Measurements from ENCODE around the gene CBLB. TPM values are rescaled to one million over a fixed set of nuclear protein-coding genes. Genes with fewer than 3 reads are reported as not detected.

The CBLB gene
- polyA plus RNA-seq (2013) = 23.4 TPM

GRCh38 chr3:105868742-105869530 lies at the start of gene CBLB:
Gene CBLB, minus strand, starts transcription at chr3:105869012. Its CDS starts 1,435 bp downstream, at chr3:105867577.
- Histone ChIP-seq H3K36me3 (ENCODE audit: control insufficient read depth in 4 of 4, insufficient read depth in 4 of 4, low read length in 3 of 4) (peaks cover 0 to 10% (median 5%) of the 10 kb centered on the region in 4 experiments), H3K4me3 (ENCODE audit: control insufficient read depth in 1 of 7, extremely low read depth in 1 of 7, insufficient read depth in 4 of 7, low read depth in 2 of 7, low read length in 6 of 7) (peak within 1 kb of the TSS; percentile 77 to 99 (median 96)), H3K4me1 (ENCODE audit: control extremely low read depth in 1 of 4, control insufficient read depth in 4 of 4, insufficient read depth in 4 of 4, low read length in 3 of 4) (peaks cover 15 to 42% (median 32%) of the 10 kb centered on the region in 4 experiments), H3K9me3 (ENCODE audit: control extremely low read depth in 1 of 5, control insufficient read depth in 4 of 5, insufficient read depth in 2 of 5, low read depth in 1 of 5, low read length in 4 of 5) (no peaks in the 10 kb centered on the region), H3K27ac (ENCODE audit: insufficient read depth in 1 of 2, low read depth in 1 of 2, low read length in 2 of 2, poor library complexity in 1 of 2, severe bottlenecking in 2 of 2) (peak within 1 kb of the TSS; percentile 67 to 84), H3K27me3 (replicated peaks in 2 of 5; ENCODE audit: control insufficient read depth in 4 of 5, insufficient read depth in 5 of 5, low read length in 4 of 5) (no peaks in the 10 kb centered on the region)
- WGBS (ENCODE audit: insufficient coverage) = 0% methylated on average over 49 of the region's 68 CpGs
- peak; percentile 89 to 96 (median 93) for DNase-seq
- CTCF ChIA-PET = interaction anchor here (2.2 kb wide), 1 partner anchor 13 kb away, joined by 7 read pairs; no protein-coding TSS in a partner anchor
- POLR2A ChIA-PET = no interaction called here

GRCh38 chr3:105916767-105917166 lies 48.0 kb upstream of the CBLB start:
- H3K27ac ChIP-seq (ENCODE audit: insufficient read depth in 1 of 2, low read depth in 1 of 2, low read length in 2 of 2, poor library complexity in 1 of 2, severe bottlenecking in 2 of 2) = no peak overlapping the region
- CTCF ChIA-PET = no interaction called here
- peaks cover 0 to 10% (median 5%) of the 10 kb centered on the region in 5 experiments for H3K9me3 ChIP-seq (ENCODE audit: control extremely low read depth in 1 of 5, control insufficient read depth in 4 of 5, insufficient read depth in 2 of 5, low read depth in 1 of 5, low read length in 4 of 5)
- WGBS (ENCODE audit: insufficient coverage) = no CpG with 5 or more reads among the region's 2 CpGs
- no peak for DNase-seq
- H3K4me1 ChIP-seq (ENCODE audit: control extremely low read depth in 1 of 4, control insufficient read depth in 4 of 4, insufficient read depth in 4 of 4, low read length in 3 of 4) = no peaks in the 10 kb centered on the region
- no peak overlapping the region for H3K4me3 ChIP-seq (ENCODE audit: control insufficient read depth in 1 of 7, extremely low read depth in 1 of 7, insufficient read depth in 4 of 7, low read depth in 2 of 7, low read length in 6 of 7)
- H3K36me3 ChIP-seq (ENCODE audit: control insufficient read depth in 4 of 4, insufficient read depth in 4 of 4, low read length in 3 of 4) = no peaks in the 10 kb centered on the region
- POLR2A ChIA-PET = no interaction called here
- H3K27me3 ChIP-seq (replicated peaks in 2 of 5; ENCODE audit: control insufficient read depth in 4 of 5, insufficient read depth in 5 of 5, low read length in 4 of 5) = no peaks in the 10 kb centered on the region

- H3K36me3 ChIP-seq (ENCODE audit: control insufficient read depth in 4 of 4, insufficient read depth in 4 of 4, low read length in 3 of 4) = no peaks in the 10 kb centered on the region
- ChIA-PET POLR2A (no interaction called here), CTCF (no interaction called here)
- no peak overlapping the region for H3K27ac ChIP-seq (ENCODE audit: insufficient read depth in 1 of 2, low read depth in 1 of 2, low read length in 2 of 2, poor library complexity in 1 of 2, severe bottlenecking in 2 of 2)
- no peaks in the 10 kb centered on the region for H3K4me1 ChIP-seq (ENCODE audit: control extremely low read depth in 1 of 4, control insufficient read depth in 4 of 4, insufficient read depth in 4 of 4, low read length in 3 of 4)
- H3K27me3 ChIP-seq (replicated peaks in 2 of 5; ENCODE audit: control insufficient read depth in 4 of 5, insufficient read depth in 5 of 5, low read length in 4 of 5) = no peaks in the 10 kb centered on the region
- H3K9me3 ChIP-seq (ENCODE audit: control extremely low read depth in 1 of 5, control insufficient read depth in 4 of 5, insufficient read depth in 2 of 5, low read depth in 1 of 5, low read length in 4 of 5) = peaks cover 0 to 8% (median 5%) of the 10 kb centered on the region in 5 experiments
- WGBS (ENCODE audit: insufficient coverage) = 100% methylated on average over 1 of the region's 2 CpGs
- H3K4me3 ChIP-seq (ENCODE audit: control insufficient read depth in 1 of 7, extremely low read depth in 1 of 7, insufficient read depth in 4 of 7, low read depth in 2 of 7, low read length in 6 of 7) = no peak overlapping the region
- no peak for DNase-seq
Measured at GRCh38 chr3:105915524-105915923, 46.7 kb upstream of the CBLB start.

DNA sequence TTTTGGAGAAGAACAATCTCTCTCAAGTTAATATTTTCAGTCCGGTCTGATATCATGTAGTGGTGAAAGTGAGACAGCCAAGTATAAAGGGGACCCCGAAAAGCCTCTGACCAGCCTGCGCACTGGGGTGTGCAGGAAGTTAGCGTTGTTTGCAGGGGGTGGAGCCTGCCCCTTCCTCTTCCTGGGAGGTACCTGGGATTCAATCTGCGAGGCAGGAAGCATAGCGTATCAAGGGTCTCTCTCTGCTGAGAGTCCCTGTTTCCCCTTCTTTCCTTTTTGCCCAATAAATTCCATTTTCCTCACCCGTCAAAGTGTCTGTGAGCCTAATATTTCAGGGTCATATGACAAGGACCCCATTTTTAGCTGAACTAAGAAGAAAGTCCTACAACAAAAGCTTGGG lies 44.8 kb upstream of the CBLB start:
- ChIA-PET POLR2A (no interaction called here), CTCF (no interaction called here)
- H3K4me1 ChIP-seq (ENCODE audit: control extremely low read depth in 1 of 4, control insufficient read depth in 4 of 4, insufficient read depth in 4 of 4, low read length in 3 of 4) = no peaks in the 10 kb centered on the region
- no peak overlapping the region for H3K4me3 ChIP-seq (ENCODE audit: control insufficient read depth in 1 of 7, extremely low read depth in 1 of 7, insufficient read depth in 4 of 7, low read depth in 2 of 7, low read length in 6 of 7)
- H3K27ac ChIP-seq (ENCODE audit: insufficient read depth in 1 of 2, low read depth in 1 of 2, low read length in 2 of 2, poor library complexity in 1 of 2, severe bottlenecking in 2 of 2) = no peak overlapping the region
- H3K36me3 ChIP-seq (ENCODE audit: control insufficient read depth in 4 of 4, insufficient read depth in 4 of 4, low read length in 3 of 4) = no peaks in the 10 kb centered on the region
- peaks cover 0 to 8% (median 3%) of the 10 kb centered on the region in 5 experiments for H3K9me3 ChIP-seq (ENCODE audit: control extremely low read depth in 1 of 5, control insufficient read depth in 4 of 5, insufficient read depth in 2 of 5, low read depth in 1 of 5, low read length in 4 of 5)
- no peak for DNase-seq
- WGBS (ENCODE audit: insufficient coverage) = 98% methylated on average over 5 of the region's 7 CpGs
- no peaks in the 10 kb centered on the region for H3K27me3 ChIP-seq (replicated peaks in 2 of 5; ENCODE audit: control insufficient read depth in 4 of 5, insufficient read depth in 5 of 5, low read length in 4 of 5)

DNA sequence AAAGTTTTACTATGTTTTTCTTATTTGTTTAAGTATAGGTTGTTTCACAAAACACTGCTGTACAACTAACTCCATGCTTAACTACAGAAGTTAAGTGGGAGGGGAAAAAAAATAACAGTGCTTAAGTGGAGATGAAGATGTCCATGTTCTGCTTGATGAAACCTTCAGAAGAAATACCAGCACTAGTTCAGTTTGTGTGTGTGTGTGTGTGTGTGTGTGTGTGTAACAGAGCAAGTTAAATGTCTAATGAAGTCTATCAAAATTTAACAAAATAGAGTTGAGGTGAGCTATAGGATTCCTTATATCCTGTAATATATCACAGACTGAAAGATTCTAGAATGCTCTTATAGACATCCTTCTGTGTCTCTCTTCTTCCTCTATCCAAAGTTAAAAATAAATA lies 44.1 kb upstream of the CBLB start:
- Histone ChIP-seq H3K9me3 (ENCODE audit: control extremely low read depth in 1 of 5, control insufficient read depth in 4 of 5, insufficient read depth in 2 of 5, low read depth in 1 of 5, low read length in 4 of 5) (peaks cover 0 to 8% (median 3%) of the 10 kb centered on the region in 5 experiments), H3K4me1 (ENCODE audit: control extremely low read depth in 1 of 4, control insufficient read depth in 4 of 4, insufficient read depth in 4 of 4, low read length in 3 of 4) (no peaks in the 10 kb centered on the region), H3K27me3 (replicated peaks in 2 of 5; ENCODE audit: control insufficient read depth in 4 of 5, insufficient read depth in 5 of 5, low read length in 4 of 5) (no peaks in the 10 kb centered on the region), H3K4me3 (ENCODE audit: control insufficient read depth in 1 of 7, extremely low read depth in 1 of 7, insufficient read depth in 4 of 7, low read depth in 2 of 7, low read length in 6 of 7) (no peak overlapping the region), H3K36me3 (ENCODE audit: control insufficient read depth in 4 of 4, insufficient read depth in 4 of 4, low read length in 3 of 4) (no peaks in the 10 kb centered on the region), H3K27ac (ENCODE audit: insufficient read depth in 1 of 2, low read depth in 1 of 2, low read length in 2 of 2, poor library complexity in 1 of 2, severe bottlenecking in 2 of 2) (no peak overlapping the region)
- CTCF ChIA-PET = no interaction called here
- POLR2A ChIA-PET = no interaction called here
- no peak for DNase-seq

GRCh38 chr3:105911496-105911895 lies 42.7 kb upstream of the CBLB start:
- Histone ChIP-seq H3K9me3 (ENCODE audit: control extremely low read depth in 1 of 5, control insufficient read depth in 4 of 5, insufficient read depth in 2 of 5, low read depth in 1 of 5, low read length in 4 of 5) (peaks cover 0 to 8% (median 3%) of the 10 kb centered on the region in 5 experiments), H3K36me3 (ENCODE audit: control insufficient read depth in 4 of 4, insufficient read depth in 4 of 4, low read length in 3 of 4) (no peaks in the 10 kb centered on the region), H3K4me3 (ENCODE audit: control insufficient read depth in 1 of 7, extremely low read depth in 1 of 7, insufficient read depth in 4 of 7, low read depth in 2 of 7, low read length in 6 of 7) (no peak overlapping the region), H3K27me3 (replicated peaks in 2 of 5; ENCODE audit: control insufficient read depth in 4 of 5, insufficient read depth in 5 of 5, low read length in 4 of 5) (no peaks in the 10 kb centered on the region), H3K27ac (ENCODE audit: insufficient read depth in 1 of 2, low read depth in 1 of 2, low read length in 2 of 2, poor library complexity in 1 of 2, severe bottlenecking in 2 of 2) (no peak overlapping the region), H3K4me1 (ENCODE audit: control extremely low read depth in 1 of 4, control insufficient read depth in 4 of 4, insufficient read depth in 4 of 4, low read length in 3 of 4) (peaks cover 0 to 10% (median 7%) of the 10 kb centered on the region in 4 experiments)
- POLR2A ChIA-PET = no interaction called here
- DNase-seq = no peak
- CTCF ChIA-PET = no interaction called here

GRCh38 chr3:105907777-105908176 lies 39.0 kb upstream of the CBLB start:
- Histone ChIP-seq H3K4me1 (ENCODE audit: control extremely low read depth in 1 of 4, control insufficient read depth in 4 of 4, insufficient read depth in 4 of 4, low read length in 3 of 4) (peaks cover 0 to 10% (median 7%) of the 10 kb centered on the region in 4 experiments), H3K4me3 (ENCODE audit: control insufficient read depth in 1 of 7, extremely low read depth in 1 of 7, insufficient read depth in 4 of 7, low read depth in 2 of 7, low read length in 6 of 7) (peak overlapping the region in 3 of 7 experiments; percentile 24 to 49 (median 47)), H3K36me3 (ENCODE audit: control insufficient read depth in 4 of 4, insufficient read depth in 4 of 4, low read length in 3 of 4) (no peaks in the 10 kb centered on the region), H3K9me3 (ENCODE audit: control extremely low read depth in 1 of 5, control insufficient read depth in 4 of 5, insufficient read depth in 2 of 5, low read depth in 1 of 5, low read length in 4 of 5) (peaks cover 0 to 2% (median 0%) of the 10 kb centered on the region in 5 experiments), H3K27ac (ENCODE audit: insufficient read depth in 1 of 2, low read depth in 1 of 2, low read length in 2 of 2, poor library complexity in 1 of 2, severe bottlenecking in 2 of 2) (peak overlapping the region in 1 of 2 experiments; percentile 71), H3K27me3 (replicated peaks in 2 of 5; ENCODE audit: control insufficient read depth in 4 of 5, insufficient read depth in 5 of 5, low read length in 4 of 5) (no peaks in the 10 kb centered on the region)
- WGBS (ENCODE audit: insufficient coverage) = 0% methylated on average over 2 of the region's 3 CpGs
- peak; percentile 36 to 90 (median 84) for DNase-seq
- POLR2A ChIA-PET = no interaction called here
- CTCF ChIA-PET = no interaction called here
